ENCODE data around the gene INIP.
A peak's percentile ranks its signal among the peaks of the same experiment; 100 is the strongest.
"Not testable (repeated sequence)": the region's sequence is repeated elsewhere in the genome, so short reads cannot be mapped to it uniquely, and the experiment has no call there.

INIP gene

GRCh38 chr9:112731971-112732370 lies 14.1 kb upstream of the INIP start:
- DNase-seq = no peak

GRCh38 chr9:112728401-112728800 lies 10.5 kb upstream of the INIP start:
- DNase-seq = no peak

GRCh38 chr9:112726428-112726827 lies 8.5 kb upstream of the INIP start:
- no peak for DNase-seq

- DNase-seq = no peak
These were observed 8.0 kb upstream of the INIP start for GRCh38 chr9:112725961-112726360.

GRCh38 chr9:112722749-112723148 lies 4.8 kb upstream of the INIP start:
- DNase-seq = not testable (repeated sequence)

- DNase-seq = no peak
These were observed 2.3 kb upstream of the INIP start for GRCh38 chr9:112720113-112720780.

- DNase-seq = no peak
These were observed 1.8 kb upstream of the INIP start for GRCh38 chr9:112719696-112720095.

GRCh38 chr9:112719241-112719691 lies 1.3 kb upstream of the INIP start:
- DNase-seq = no peak

- DNase-seq = no peak
These were observed 5.2 kb downstream of the INIP start for GRCh38 chr9:112712678-112713077.

- DNase-seq = peak; percentile 1
These were observed 6.7 kb downstream of the INIP start for GRCh38 chr9:112711050-112711689.

- DNase-seq = peak; percentile 67
These were observed 12.0 kb downstream of the INIP start for GRCh38 chr9:112705768-112706427.

GRCh38 chr9:112703304-112703703 lies 14.6 kb downstream of the INIP start:
- DNase-seq = no peak

GRCh38 chr9:112700085-112700484 lies 17.8 kb downstream of the INIP start:
- DNase-seq = no peak

- no peak for DNase-seq
These were observed 18.7 kb downstream of the INIP start for GRCh38 chr9:112699230-112699629.

GRCh38 chr9:112696461-112696860 lies 21.5 kb downstream of the INIP start:
- no peak for DNase-seq

- DNase-seq = no peak
These were observed 23.0 kb downstream of the INIP start for GRCh38 chr9:112694706-112695555.

GRCh38 chr9:112689161-112689740 lies 28.7 kb downstream of the INIP start:
- no peak for DNase-seq

- DNase-seq = no peak
These were observed 37.0 kb downstream of the INIP start for GRCh38 chr9:112680731-112681402.

- DNase-seq = no peak
These were observed 40.9 kb downstream of the INIP start for GRCh38 chr9:112677040-112677439.

GRCh38 chr9:112673221-112673620 lies 44.7 kb downstream of the INIP start:
- DNase-seq = not testable (repeated sequence)

GRCh38 chr9:112670991-112671625 lies 46.8 kb downstream of the INIP start:
- no peak for DNase-seq

- DNase-seq = no peak
These were observed 48.6 kb downstream of the INIP start for GRCh38 chr9:112669326-112669725.

All from NCI-H2227 treated with DMSO at 0.1 percent for 48 hours (cell line).